ENCODE results near the gene TNFSF9.
"Not testable (repeated sequence)": the region's sequence is repeated elsewhere in the genome, so short reads cannot be mapped to it uniquely, and the experiment has no call there.

Gene TNFSF9

GRCh38 chr19:6577476-6578125 lies 46.8 kb downstream of the TNFSF9 start:
- Histone ChIP-seq H3K27ac (no peak overlapping the region), H3K4me3 (no peak overlapping the region)
- TF ChIP-seq CTCF (IDR thresholded peaks at IDR 0.05), result no peak
- no peak for DNase-seq (ENCODE audit: low spot score)

GRCh38 chr19:6579450-6580178 lies 48.8 kb downstream of the TNFSF9 start:
- H3K27ac ChIP-seq, result no peak overlapping the region
- H3K4me3 ChIP-seq, result no peak overlapping the region
- TF ChIP-seq CTCF (IDR thresholded peaks at IDR 0.05), result no peak
- no peak for DNase-seq (ENCODE audit: low spot score)

GRCh38 chr19:6580313-6580712 lies 49.5 kb downstream of the TNFSF9 start:
- H3K27ac ChIP-seq, result no peak overlapping the region
- H3K4me3 ChIP-seq, result no peak overlapping the region
- DNase-seq (ENCODE audit: low spot score), result no peak
- no peak for TF ChIP-seq CTCF (IDR thresholded peaks at IDR 0.05)

GRCh38 chr19:6582515-6583484 lies 52.0 kb downstream of the TNFSF9 start:
- not testable (repeated sequence) for H3K4me3 ChIP-seq; H3K27ac ChIP-seq; DNase-seq (ENCODE audit: low spot score)

Measured in coronary artery (tissue), 2 donors.